Tibial nerve (tissue), 4 donors: ENCODE measurements around the gene AGPAT1.

Source experiments
- CTCF ChIP-seq, 5 experiments: fragments of 200-600 bp in 3 of 5; fragments of 450-650 bp in 2 of 5; sonication (generic) in 3 of 5; IDR thresholded peaks; one replicate each; pipeline ENCODE4 v1.5.1; 2016 to 2019; ENCODE audit warnings: antibody characterized with exemption in 5 of 5, mild to moderate bottlenecking in 3 of 5, moderate library complexity in 2 of 5
- EP300 ChIP-seq, 2 donors: sonication (generic); formaldehyde crosslinking; IDR thresholded peaks; one replicate each; pipeline ENCODE4 v1.6.1; 2017; ENCODE audit warnings: antibody characterized with exemption in 2 of 2, mild to moderate bottlenecking in 1 of 2

GRCh38 chr6:32137454-32137853 is 38.4 kb downstream of the AGPAT1 start:
- TF ChIP-seq CTCF (IDR thresholded peaks at IDR 0.05) (no peak), EP300 (IDR thresholded peaks at IDR 0.05) (no peak)
